Measurements from ENCODE around the gene NR5A2. TPM values are rescaled to one million over a fixed set of nuclear protein-coding genes. Genes with fewer than 3 reads are reported as not detected.

Gene NR5A2
- total RNA-seq, 1 experiment from 2014 or later, result 4.7 TPM

DNA sequence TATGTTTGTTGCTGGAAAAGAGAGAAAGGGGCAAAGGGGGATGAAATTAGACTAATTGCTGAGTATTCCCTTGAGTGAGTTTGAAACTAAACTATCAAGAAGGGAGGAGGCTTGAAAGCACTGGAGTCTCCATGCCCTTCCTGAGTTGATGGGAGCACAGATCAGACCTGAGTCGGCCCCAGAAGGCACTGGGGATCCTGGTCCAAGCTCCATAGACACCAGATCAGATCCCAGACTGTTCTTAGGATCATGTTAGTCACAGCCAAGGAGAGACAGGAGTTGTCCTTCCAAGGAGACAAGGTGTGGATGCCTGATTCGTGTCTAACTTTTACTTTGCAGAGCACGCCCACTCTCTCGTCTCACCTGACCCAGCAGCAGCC is 152.3 kb downstream of the NR5A2 start:
- Histone ChIP-seq H3K4me2 (ENCODE audit: insufficient read depth, insufficient read length, low read length) (no peak overlapping the region), H3T11ph (ENCODE audit: low read length) (no peak overlapping the region), H4K20me1 (ENCODE audit: control insufficient read depth, insufficient read depth, insufficient read length) (no peaks in the 10 kb centered on the region), H2AFZ (ENCODE audit: low read length) (no peak overlapping the region), H3K4me1 (ENCODE audit: insufficient read depth, low read length) (no peaks in the 10 kb centered on the region), H3K79me2 (ENCODE audit: insufficient read depth, low read length) (no peaks in the 10 kb centered on the region), H2AK5ac (ENCODE audit: insufficient read length, low read length) (no peak overlapping the region), H3K79me1 (ENCODE audit: insufficient read depth, low read depth, low read length, poor library complexity, severe bottlenecking) (no peaks in the 10 kb centered on the region), H3K56ac (ENCODE audit: insufficient read length, low read depth, low read length) (no peak overlapping the region), H3K9me3 (ENCODE audit: control insufficient read depth, low read depth, low read length) (no peaks in the 10 kb centered on the region), H3K27me3 (ENCODE audit: insufficient read depth, low read length) (no peaks in the 10 kb centered on the region), H3K18ac (ENCODE audit: insufficient read length, low read depth, low read length) (no peak overlapping the region), H3K4ac (ENCODE audit: low read depth, low read length) (no peak overlapping the region), H2BK20ac (ENCODE audit: low read depth, low read length, poor library complexity, severe bottlenecking) (no peak overlapping the region), H2BK120ac (ENCODE audit: low read depth, low read length, poor library complexity, severe bottlenecking) (no peak overlapping the region), H3K23me2 (ENCODE audit: insufficient read length, low read depth, low read length, poor library complexity, severe bottlenecking) (no peaks in the 10 kb centered on the region), H2BK15ac (ENCODE audit: low read depth, low read length) (no peak overlapping the region), H3K27ac (ENCODE audit: insufficient read length, low read depth, low read length) (no peak overlapping the region), H2BK5ac (ENCODE audit: insufficient read length, low read length) (peak overlapping the region; percentile 64), H2BK12ac (ENCODE audit: insufficient read length, low read depth, low read length) (no peak overlapping the region), H4K8ac (replicated peaks; ENCODE audit: insufficient read length, low read depth, low read length) (no peak overlapping the region), H3K23ac (ENCODE audit: insufficient read length, low read depth, low read length) (no peak overlapping the region), H4K5ac (ENCODE audit: insufficient read length, low read depth, low read length) (no peak overlapping the region), H3K9ac (ENCODE audit: extremely low read depth, insufficient read length, low read length) (no peak overlapping the region), H4K91ac (ENCODE audit: insufficient read length, low read depth, low read length) (no peak overlapping the region), H3K14ac (ENCODE audit: insufficient read depth, low read length) (no peak overlapping the region)
- Mint-ChIP-seq H3K4me3 (no peak overlapping the region), H3K4me1 (no peaks in the 10 kb centered on the region), H3K27me3 (ENCODE audit: low read depth) (no peaks in the 10 kb centered on the region), H3K9me3 (peaks cover 0 to 9% of the 10 kb centered on the region in 2 experiments; a peak in 4 of 5 replicates), H3K27ac (no peak overlapping the region), H3K36me3 (ENCODE audit: insufficient read depth in 1 of 3, low read depth in 3 of 3) (no peaks in the 10 kb centered on the region; a peak in 1 of 7 replicates)
- no CpG with 5 or more reads among the region's 4 CpGs for WGBS (ENCODE audit: extremely low coverage, insufficient read length, low lambda C conversion rate)
- DNase-seq, result no peak
- TF ChIP-seq, protein P1, sequence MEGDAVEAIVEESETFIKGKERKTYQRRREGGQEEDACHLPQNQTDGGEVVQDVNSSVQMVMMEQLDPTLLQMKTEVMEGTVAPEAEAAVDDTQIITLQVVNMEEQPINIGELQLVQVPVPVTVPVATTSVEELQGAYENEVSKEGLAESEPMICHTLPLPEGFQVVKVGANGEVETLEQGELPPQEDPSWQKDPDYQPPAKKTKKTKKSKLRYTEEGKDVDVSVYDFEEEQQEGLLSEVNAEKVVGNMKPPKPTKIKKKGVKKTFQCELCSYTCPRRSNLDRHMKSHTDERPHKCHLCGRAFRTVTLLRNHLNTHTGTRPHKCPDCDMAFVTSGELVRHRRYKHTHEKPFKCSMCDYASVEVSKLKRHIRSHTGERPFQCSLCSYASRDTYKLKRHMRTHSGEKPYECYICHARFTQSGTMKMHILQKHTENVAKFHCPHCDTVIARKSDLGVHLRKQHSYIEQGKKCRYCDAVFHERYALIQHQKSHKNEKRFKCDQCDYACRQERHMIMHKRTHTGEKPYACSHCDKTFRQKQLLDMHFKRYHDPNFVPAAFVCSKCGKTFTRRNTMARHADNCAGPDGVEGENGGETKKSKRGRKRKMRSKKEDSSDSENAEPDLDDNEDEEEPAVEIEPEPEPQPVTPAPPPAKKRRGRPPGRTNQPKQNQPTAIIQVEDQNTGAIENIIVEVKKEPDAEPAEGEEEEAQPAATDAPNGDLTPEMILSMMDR (conservative IDR thresholded peaks at IDR 0.05), result no peak

Measured in H9 (cell line).